Measurements from ENCODE around the gene PRKCE. TPM values are rescaled to one million over a fixed set of nuclear protein-coding genes. Genes with fewer than 3 reads are reported as not detected.

The PRKCE gene
- total RNA-seq, 1 donor from 2014 or later = 24.2 TPM

- TF ChIP-seq CTCF (IDR thresholded peaks at IDR 0.05; ENCODE audit: unreplicated experiment) = no peak
- Mint-ChIP-seq H3K9me3 (ENCODE audit: unreplicated experiment) (no peaks in the 10 kb centered on the region), H3K27ac (ENCODE audit: unreplicated experiment) (no peak overlapping the region), H3K36me3 (ENCODE audit: low read depth, unreplicated experiment) (no peaks in the 10 kb centered on the region), H3K27me3 (ENCODE audit: unreplicated experiment) (peaks cover 2% of the 10 kb centered on the region), H3K4me1 (ENCODE audit: unreplicated experiment) (peaks cover 9% of the 10 kb centered on the region), H3K4me3 (ENCODE audit: unreplicated experiment) (no peak overlapping the region)
- DNase-seq (ENCODE audit: low spot score) = no peak
These were observed 273.6 kb downstream of the PRKCE start for GRCh38 chr2:45925026-45925425.

GRCh38 chr2:45925636-45926366 lies 274.3 kb downstream of the PRKCE start:
- H3K27ac Mint-ChIP-seq (ENCODE audit: unreplicated experiment) = no peak overlapping the region
- H3K27me3 Mint-ChIP-seq (ENCODE audit: unreplicated experiment) = no peaks in the 10 kb centered on the region
- H3K36me3 Mint-ChIP-seq (ENCODE audit: low read depth, unreplicated experiment) = no peaks in the 10 kb centered on the region
- DNase-seq (ENCODE audit: low spot score) = no peak
- H3K4me1 Mint-ChIP-seq (ENCODE audit: unreplicated experiment) = peaks cover 9% of the 10 kb centered on the region
- no peak for TF ChIP-seq CTCF (IDR thresholded peaks at IDR 0.05; ENCODE audit: unreplicated experiment)
- no peaks in the 10 kb centered on the region for H3K9me3 Mint-ChIP-seq (ENCODE audit: unreplicated experiment)
- H3K4me3 Mint-ChIP-seq (ENCODE audit: unreplicated experiment) = no peak overlapping the region

DNA sequence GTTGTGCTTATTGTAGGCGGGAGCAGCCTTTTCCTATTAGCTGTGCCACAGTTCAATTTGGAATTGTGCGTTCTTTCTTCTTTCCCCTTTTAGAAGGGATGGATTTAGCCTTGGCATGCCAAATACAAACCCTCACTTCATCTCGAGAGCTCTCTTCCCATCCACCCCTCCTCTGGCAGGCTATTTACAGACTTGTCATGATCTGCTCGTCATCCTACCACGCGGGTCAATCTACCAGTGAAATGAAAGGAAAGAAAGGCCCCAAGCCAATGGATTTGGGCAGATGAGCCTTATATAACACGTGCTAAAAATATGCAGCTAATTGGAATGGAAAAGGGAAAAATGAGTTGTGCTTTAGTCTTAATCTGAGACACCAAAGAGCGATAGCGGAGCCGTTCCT lies 277.5 kb downstream of the PRKCE start:
- H3K4me1 Mint-ChIP-seq (ENCODE audit: unreplicated experiment) = peaks cover 3% of the 10 kb centered on the region
- no peak for DNase-seq (ENCODE audit: low spot score)
- H3K4me3 Mint-ChIP-seq (ENCODE audit: unreplicated experiment) = no peak overlapping the region
- peaks cover under 1% of the 10 kb centered on the region for H3K27me3 Mint-ChIP-seq (ENCODE audit: unreplicated experiment)
- no peak for TF ChIP-seq CTCF (IDR thresholded peaks at IDR 0.05; ENCODE audit: unreplicated experiment)
- H3K27ac Mint-ChIP-seq (ENCODE audit: unreplicated experiment) = no peak overlapping the region
- no peaks in the 10 kb centered on the region for H3K9me3 Mint-ChIP-seq (ENCODE audit: unreplicated experiment)
- no peaks in the 10 kb centered on the region for H3K36me3 Mint-ChIP-seq (ENCODE audit: low read depth, unreplicated experiment)

- TF ChIP-seq CTCF (IDR thresholded peaks at IDR 0.05; ENCODE audit: unreplicated experiment) = no peak
- peaks cover 1% of the 10 kb centered on the region for H3K27me3 Mint-ChIP-seq (ENCODE audit: unreplicated experiment)
- H3K4me3 Mint-ChIP-seq (ENCODE audit: unreplicated experiment) = no peak overlapping the region
- H3K4me1 Mint-ChIP-seq (ENCODE audit: unreplicated experiment) = no peaks in the 10 kb centered on the region
- no peaks in the 10 kb centered on the region for H3K9me3 Mint-ChIP-seq (ENCODE audit: unreplicated experiment)
- no peak overlapping the region for H3K27ac Mint-ChIP-seq (ENCODE audit: unreplicated experiment)
- no peak for DNase-seq (ENCODE audit: low spot score)
- H3K36me3 Mint-ChIP-seq (ENCODE audit: low read depth, unreplicated experiment) = no peaks in the 10 kb centered on the region
These were observed 278.4 kb downstream of the PRKCE start for GRCh38 chr2:45929674-45930395.

DNA sequence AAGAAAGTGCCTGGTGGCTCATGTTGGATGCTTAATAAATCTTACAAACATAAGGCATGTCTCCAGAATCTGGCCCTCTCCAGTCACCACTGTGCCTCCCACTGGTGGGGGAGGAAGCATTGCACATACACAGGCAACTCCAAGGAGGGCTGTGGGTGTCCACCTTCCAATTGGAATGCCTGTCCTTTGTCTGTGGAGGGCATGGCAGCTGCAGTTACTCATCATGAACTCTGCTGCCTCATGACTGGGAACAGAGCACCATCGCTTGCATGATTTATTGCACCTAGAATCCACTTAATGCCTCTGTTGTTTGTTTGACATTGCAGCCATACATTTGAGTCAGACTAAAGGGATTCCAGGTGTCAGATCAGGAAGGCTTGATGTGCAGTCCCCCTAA lies 278.9 kb downstream of the PRKCE start:
- peaks cover 1% of the 10 kb centered on the region for H3K27me3 Mint-ChIP-seq (ENCODE audit: unreplicated experiment)
- no peak overlapping the region for H3K4me3 Mint-ChIP-seq (ENCODE audit: unreplicated experiment)
- no peaks in the 10 kb centered on the region for H3K4me1 Mint-ChIP-seq (ENCODE audit: unreplicated experiment)
- H3K27ac Mint-ChIP-seq (ENCODE audit: unreplicated experiment) = no peak overlapping the region
- no peaks in the 10 kb centered on the region for H3K36me3 Mint-ChIP-seq (ENCODE audit: low read depth, unreplicated experiment)
- no peak for DNase-seq (ENCODE audit: low spot score)
- TF ChIP-seq CTCF (IDR thresholded peaks at IDR 0.05; ENCODE audit: unreplicated experiment) = no peak
- H3K9me3 Mint-ChIP-seq (ENCODE audit: unreplicated experiment) = no peaks in the 10 kb centered on the region

Measured in endothelial cell (in vitro differentiated cells).